ENCODE data around the gene SPINK4. TPM values are rescaled to one million over a fixed set of nuclear protein-coding genes. Genes with fewer than 3 reads are reported as not detected.
A peak's percentile ranks its signal among the peaks of the same experiment; 100 is the strongest.

Gene SPINK4
- total RNA-seq, 1 experiment from 2014 or later = not detected

DNA sequence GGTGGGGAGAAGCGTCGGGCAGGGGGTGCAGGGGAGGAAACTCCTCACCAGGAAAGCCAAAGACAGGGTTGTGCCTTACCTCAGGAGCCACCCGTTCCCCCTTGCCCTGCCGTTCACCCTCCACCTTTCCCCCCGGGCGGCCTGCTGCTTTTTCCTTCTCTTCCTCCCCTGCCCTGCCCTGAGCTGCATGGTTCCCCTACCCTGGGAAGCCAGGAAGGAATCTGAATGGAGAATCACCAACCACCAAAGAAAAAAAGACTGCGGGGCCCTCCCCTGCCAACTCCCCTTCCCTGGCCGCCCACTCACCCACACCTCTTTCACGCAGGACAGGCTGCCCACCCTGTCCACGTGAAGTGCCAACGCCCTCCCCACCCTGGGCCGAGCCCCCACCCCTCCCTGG is 49.5 kb downstream of the SPINK4 start:
- Mint-ChIP-seq H3K36me3 (ENCODE audit: insufficient read depth in 1 of 3, low read depth in 3 of 3) (peaks cover 1 to 18% (median 15%) of the 10 kb centered on the region in 3 experiments; a peak in 5 of 7 replicates), H3K9me3 (peaks cover 0 to 2% of the 10 kb centered on the region in 2 experiments; a peak in 2 of 5 replicates), H3K27ac (peak overlapping the region; percentile 98 to 100 (median 99); a peak in 4 of 7 replicates), H3K27me3 (ENCODE audit: low read depth) (no peaks in the 10 kb centered on the region), H3K4me3 (peak overlapping the region; percentile 96 to 99), H3K4me1 (peaks cover 11 to 15% of the 10 kb centered on the region in 2 experiments)
- Histone ChIP-seq H4K8ac (replicated peaks; ENCODE audit: insufficient read length, low read depth, low read length) (no peak overlapping the region), H4K20me1 (ENCODE audit: control insufficient read depth, insufficient read depth, insufficient read length) (no peaks in the 10 kb centered on the region), H3K23ac (ENCODE audit: insufficient read length, low read depth, low read length) (no peak overlapping the region), H2AFZ (ENCODE audit: low read length) (no peak overlapping the region), H4K91ac (ENCODE audit: insufficient read length, low read depth, low read length) (no peak overlapping the region), H2BK15ac (ENCODE audit: low read depth, low read length) (no peak overlapping the region), H2BK12ac (ENCODE audit: insufficient read length, low read depth, low read length) (no peak overlapping the region), H3T11ph (ENCODE audit: low read length) (no peak overlapping the region), H3K79me2 (ENCODE audit: insufficient read depth, low read length) (peaks cover 15% of the 10 kb centered on the region; the same call in 1 of the 2 replicates), H4K5ac (ENCODE audit: insufficient read length, low read depth, low read length) (no peak overlapping the region), H3K4me2 (ENCODE audit: insufficient read depth, insufficient read length, low read length) (peak overlapping the region; percentile 89), H3K56ac (ENCODE audit: insufficient read length, low read depth, low read length) (no peak overlapping the region), H3K23me2 (ENCODE audit: insufficient read length, low read depth, low read length, poor library complexity, severe bottlenecking) (no peaks in the 10 kb centered on the region), H3K9ac (ENCODE audit: extremely low read depth, insufficient read length, low read length) (peak overlapping the region; percentile 99), H3K14ac (ENCODE audit: insufficient read depth, low read length) (no peak overlapping the region), H3K27me3 (ENCODE audit: insufficient read depth, low read length) (no peaks in the 10 kb centered on the region), H2AK5ac (ENCODE audit: insufficient read length, low read length) (no peak overlapping the region), H3K79me1 (ENCODE audit: insufficient read depth, low read depth, low read length, poor library complexity, severe bottlenecking) (peaks cover 5% of the 10 kb centered on the region), H2BK120ac (ENCODE audit: low read depth, low read length, poor library complexity, severe bottlenecking) (no peak overlapping the region), H2BK5ac (ENCODE audit: insufficient read length, low read length) (no peak overlapping the region), H2BK20ac (ENCODE audit: low read depth, low read length, poor library complexity, severe bottlenecking) (no peak overlapping the region), H3K4me1 (ENCODE audit: insufficient read depth, low read length) (0 out of 2 replicates have a peak, but pooled peaks cover 2% of the 10 kb centered on the region), H3K4ac (ENCODE audit: low read depth, low read length) (no peak overlapping the region), H3K27ac (ENCODE audit: insufficient read length, low read depth, low read length) (no peak overlapping the region), H3K18ac (ENCODE audit: insufficient read length, low read depth, low read length) (no peak overlapping the region), H3K9me3 (ENCODE audit: control insufficient read depth, low read depth, low read length) (no peaks in the 10 kb centered on the region)
- peak; percentile 25 for DNase-seq
- WGBS (ENCODE audit: extremely low coverage, insufficient read length, low lambda C conversion rate) = no CpG with 5 or more reads among the region's 12 CpGs
- no peak for TF ChIP-seq CTCF (conservative IDR thresholded peaks at IDR 0.05)
